Left ventricle myocardium inferior (tissue), 1 donor: ENCODE results near the gene PTCH2. TPM values are rescaled to one million over a fixed set of nuclear protein-coding genes. Genes with fewer than 3 reads are reported as not detected.

ENCODE experiments used
- DNase-seq: peaks from one replicate; pipeline ENCODE4 v3.0.0-alpha.2; 2020
- H3K27ac ChIP-seq: fragments of 200-600 bp; replicated peaks from 2 replicates; pipeline ENCODE4 v1.8.0; 2021
- H3K27me3 ChIP-seq: fragments of 200-600 bp; 2 replicates; pipeline ENCODE4 v1.8.0; 2021; ENCODE audit warnings: low read depth
- H3K36me3 ChIP-seq: fragments of 200-600 bp; 2 replicates; pipeline ENCODE4 v1.8.0; 2021
- H3K4me1 ChIP-seq: fragments of 200-600 bp; 2 replicates; pipeline ENCODE4 v1.8.0; 2021
- H3K4me3 ChIP-seq: fragments of 200-600 bp; 2 replicates; pipeline ENCODE4 v1.8.0; 2021; ENCODE audit warnings: mild to moderate bottlenecking, moderate library complexity
- H3K9me3 ChIP-seq: fragments of 200-600 bp; replicated peaks from 2 replicates; pipeline ENCODE4 v1.8.0; 2021
- CTCF ChIP-seq: fragments of 200-600 bp; IDR thresholded peaks from 2 replicates; pipeline ENCODE4 v1.8.0; 2021; ENCODE audit warnings: antibody characterized with exemption, mild to moderate bottlenecking, borderline replicate concordance
- intact Hi-C: fragments of 100-400 bp; cut with micrococcal nuclease; formaldehyde crosslinking; loops from one replicate; pipeline ENCODE4 v1.11.0; 2022
- total RNA-seq: library from RNA; stranded (reverse); fragmentation: NEBNext Ultra II Directional; extraction: Animal tissue kit (Norgen Biotek cat#: 25700); gene quantifications from one replicate; pipeline ENCODE4 v1.2.1, GENCODE V29; 2021
- donor health status: DM: no; HTN: yes; CAD: no; lungs with severe emphysema.

The PTCH2 gene
- total RNA-seq, 1 donor from 2014 or later, result 0.25 TPM

GRCh38 chr1:44810101-44810761 is 32.8 kb downstream of the PTCH2 start:
- peak; percentile 63 for DNase-seq
- Histone ChIP-seq H3K9me3 (no peaks in the 10 kb centered on the region), H3K4me1 (peaks cover 93% of the 10 kb centered on the region), H3K27ac (peak overlapping the region; percentile 100), H3K27me3 (no peaks in the 10 kb centered on the region), H3K4me3 (peak overlapping the region; percentile 61), H3K36me3 (peaks cover 15% of the 10 kb centered on the region)
- TF ChIP-seq CTCF, result no peak
- intact Hi-C loops, result no loop called here

- DNase-seq, result peak; percentile 48
- Histone ChIP-seq H3K9me3 (no peaks in the 10 kb centered on the region), H3K27ac (peak overlapping the region; percentile 100), H3K36me3 (peaks cover 25% of the 10 kb centered on the region), H3K27me3 (no peaks in the 10 kb centered on the region), H3K4me3 (peak overlapping the region; percentile 61), H3K4me1 (peaks cover 98% of the 10 kb centered on the region)
- intact Hi-C loops, result no loop called here
- TF ChIP-seq CTCF, result peak; percentile 11
These were observed 33.8 kb downstream of the PTCH2 start for GRCh38 chr1:44808938-44809917.

- Histone ChIP-seq H3K4me1 (peaks cover 98% of the 10 kb centered on the region), H3K27ac (peak within 1 kb of the TSS; percentile 100), H3K9me3 (no peaks in the 10 kb centered on the region), H3K4me3 (peak within 1 kb of the TSS; percentile 61), H3K36me3 (peaks cover 35% of the 10 kb centered on the region), H3K27me3 (no peaks in the 10 kb centered on the region)
- TF ChIP-seq CTCF, result no peak
- intact Hi-C loops, result no loop called here
- peak; percentile 88 for DNase-seq
These were observed 34.8 kb downstream of the PTCH2 start, which contains the start of gene BTBD19 for GRCh38 chr1:44808063-44808937. TSS of gene BTBD19 (plus strand) at chr1:44808523. CDS start at chr1:44808821, 298 bp downstream.

DNA sequence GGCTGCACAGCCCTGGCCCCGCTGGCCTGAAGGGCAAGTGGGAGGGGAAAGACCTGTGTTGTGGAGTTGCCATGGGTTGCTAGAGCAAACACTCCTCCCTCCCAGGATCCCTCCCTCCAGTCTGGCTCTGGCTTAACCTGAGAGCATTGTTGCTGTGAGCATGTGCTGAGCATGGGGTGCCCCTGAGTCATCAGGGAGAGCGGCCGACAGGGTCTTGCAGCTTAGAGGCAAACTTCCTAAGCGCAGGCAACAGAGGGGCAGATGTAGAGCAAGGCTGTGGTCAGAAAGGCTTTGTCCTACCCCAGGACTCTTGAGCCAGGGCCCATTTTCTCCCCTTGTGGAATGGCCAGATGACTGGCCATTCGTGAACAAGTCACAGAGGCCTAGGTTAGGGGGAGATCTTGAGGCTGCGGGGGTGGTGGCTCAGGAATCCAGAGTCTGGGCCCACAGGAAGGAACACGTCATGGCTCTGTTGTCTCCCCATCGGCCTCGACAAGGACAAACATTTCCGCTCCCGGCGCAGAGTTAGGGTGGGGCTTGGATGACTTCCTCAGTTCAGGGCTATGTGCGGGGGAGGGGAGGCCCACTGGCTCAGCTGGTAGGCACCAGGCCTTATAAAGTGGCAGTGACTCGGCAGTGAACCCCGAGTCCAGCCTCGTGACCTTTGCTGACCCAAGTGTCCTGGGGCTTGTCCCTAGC is 35.5 kb downstream of the PTCH2 start:
- Histone ChIP-seq H3K9me3 (no peaks in the 10 kb centered on the region), H3K36me3 (peaks cover 43% of the 10 kb centered on the region), H3K27ac (peak overlapping the region; percentile 100), H3K4me1 (peaks cover 99% of the 10 kb centered on the region), H3K27me3 (no peaks in the 10 kb centered on the region), H3K4me3 (peak overlapping the region; percentile 61)
- intact Hi-C loops, result no loop called here
- DNase-seq, result peak; percentile 97
- no peak for TF ChIP-seq CTCF
